K562 (cell line): Measurements from ENCODE around the gene SPTBN5. TPM values are rescaled to one million over a fixed set of nuclear protein-coding genes. Genes with fewer than 3 reads are reported as not detected.

Source experiments
- ATAC-seq: fragments of 200-7000 bp; cut with Tn5 transposase; 3 replicates; pipeline ENCODE4 v1.9.1; 2020; ENCODE audit warnings: moderate library complexity
- BruUV-seq: library from RNA; stranded (reverse); fragments of 400-500 nt; replicated peaks from 2 replicates; lab custom pipeline; 2021; lab: Mats Ljungman, UMichigan
- CTCF ChIA-PET: fragments of 300-600 bp; formaldehyde crosslinking; extraction: SDS; loops from one replicate; lab custom pipeline; 2021; ENCODE audit warnings: low intra/inter-chr PET ratio; lab: Yijun Ruan, JAX
- POLR2A ChIA-PET: fragments of 300-600, 350-650 bp; sonication (Branson Sonifier 250); formaldehyde crosslinking; extraction: SDS; loops from one replicate; lab custom pipeline; 2021; ENCODE audit warnings: antibody characterized with exemption, inconsistent platforms; lab: Yijun Ruan, JAX
- DNase-seq, 4 experiments: peaks; one replicate each; pipeline versions ENCODE4 v3.0.0 to v3.0.0-alpha.2; 2011 to 2018; ENCODE audit warnings: low spot score in 3 of 4, mixed read lengths in 3 of 4; ENCODE audit errors: extremely low read depth in 1 of 4
- FAIRE-seq: peaks from 2 replicates; lab custom pipeline; 2011; peaks lifted over from hg19 to GRCh38; lab: Jason Lieb, UNC
- H2AFZ ChIP-seq: 2 replicates; pipeline ENCODE4 v1.6.0; 2011; ENCODE audit warnings: low read depth, low read length, control low read depth, inconsistent platforms
- H3K27ac ChIP-seq: fragments of 200-600 bp; 3 replicates; pipeline ENCODE4 v1.8.0; 2011; ENCODE audit warnings: low read depth, mild to moderate bottlenecking, control low read depth, inconsistent platforms, low read length, moderate library complexity, mixed read lengths; ENCODE audit errors: extremely low read depth
- H3K27me3 ChIP-seq, 2 experiments: fragments of 300-600 bp in 1 of 2; 2 replicates in 1 of 2; 3 replicates in 1 of 2; pipeline versions ENCODE4 v1.6.0 to v1.8.0; 2011; ENCODE audit warnings: inconsistent platforms in 2 of 2, low read length in 2 of 2, mild to moderate bottlenecking in 1 of 2, mixed read lengths in 1 of 2, moderate library complexity in 1 of 2; ENCODE audit not compliant: control insufficient read depth in 2 of 2, insufficient read depth in 2 of 2
- H3K36me3 ChIP-seq: fragments of 300-600 bp; 3 replicates; pipeline ENCODE4 v1.8.0; 2011; ENCODE audit warnings: mild to moderate bottlenecking, low read length, inconsistent platforms; ENCODE audit not compliant: control insufficient read depth, insufficient read depth
- H3K4me1 ChIP-seq, 2 experiments: fragments of 200-600 bp in 1 of 2; replicated peaks in 1 of 2; 2 replicates in 1 of 2; 3 replicates in 1 of 2; pipeline versions ENCODE4 v1.5.1 to v1.8.0; 2011; ENCODE audit warnings: inconsistent platforms in 2 of 2, low read length in 2 of 2, mild to moderate bottlenecking in 1 of 2, mixed read lengths in 1 of 2, moderate library complexity in 1 of 2; ENCODE audit not compliant: control insufficient read depth in 2 of 2, insufficient read depth in 2 of 2
- H3K4me2 ChIP-seq: 2 replicates; pipeline ENCODE4 v1.6.1; 2011; ENCODE audit warnings: low read length, control low read depth, inconsistent platforms, mixed read lengths; ENCODE audit not compliant: insufficient read depth
- H3K4me3 ChIP-seq: fragments of 200-600 bp; sonication (generic), shearing (Covaris generic); 2 replicates; pipeline ENCODE4 v1.5.1; 2016; ENCODE audit warnings: control low read depth, inconsistent platforms
- H3K79me2 ChIP-seq: fragments of 200-600 bp; 3 replicates; pipeline ENCODE4 v1.8.0; 2011; ENCODE audit warnings: low read length, inconsistent platforms; ENCODE audit not compliant: control insufficient read depth, insufficient read depth
- H3K9ac ChIP-seq, 2 experiments: 2 replicates each; pipeline versions ENCODE4 v1.6.0 to v1.6.1; 2011; ENCODE audit warnings: low read depth in 2 of 2, low read length in 2 of 2, control low read depth in 1 of 2, inconsistent platforms in 1 of 2, mild to moderate bottlenecking in 1 of 2, mixed read lengths in 1 of 2; ENCODE audit not compliant: insufficient read depth in 1 of 2
- H3K9me1 ChIP-seq: one replicate; pipeline ENCODE4 v1.6.0; 2011; ENCODE audit warnings: inconsistent platforms, mild to moderate bottlenecking, low read length, moderate library complexity; ENCODE audit not compliant: control insufficient read depth, insufficient read depth
- H3K9me3 ChIP-seq: replicated peaks from 2 replicates; pipeline ENCODE4 v1.5.1; 2011; ENCODE audit warnings: low read depth, low read length, inconsistent platforms; ENCODE audit not compliant: control insufficient read depth, insufficient read depth
- H4K20me1 ChIP-seq: replicated peaks from 2 replicates; pipeline ENCODE4 v1.6.1; 2011; ENCODE audit warnings: low read length, inconsistent platforms, mixed read lengths; ENCODE audit not compliant: control insufficient read depth, insufficient read depth
- AFF1 ChIP-seq, 2 experiments: fragments of 450-650 bp; IDR thresholded peaks; 2 replicates each; pipeline ENCODE4 v1.6.1; 2018; ENCODE audit warnings: mild to moderate bottlenecking in 2 of 2, low read depth in 1 of 2; ENCODE audit not compliant: partially characterized antibody in 2 of 2
- BRD9 ChIP-seq: fragments of 450-650 bp; IDR thresholded peaks from 2 replicates; pipeline ENCODE4 v1.6.1; 2018; ENCODE audit warnings: low read depth; ENCODE audit not compliant: partially characterized antibody
- DACH1 ChIP-seq: fragments of 450-650 bp; IDR thresholded peaks from 2 replicates; pipeline ENCODE4 v1.6.1; 2018; ENCODE audit not compliant: partially characterized antibody
- HEY1 ChIP-seq: fragments of 250-450 bp; sonication (Bioruptor Pico); IDR thresholded peaks from 2 replicates; pipeline ENCODE4 v1.5.0; 2020; ENCODE audit warnings: mild to moderate bottlenecking, moderate library complexity, borderline replicate concordance
- HMG20B ChIP-seq: fragments of 250-450 bp; sonication (Bioruptor Pico); IDR thresholded peaks from 2 replicates; pipeline ENCODE4 v1.5.0; 2021; ENCODE audit warnings: mild to moderate bottlenecking
- ILK ChIP-seq: fragments of 450-650 bp; IDR thresholded peaks from 2 replicates; pipeline ENCODE4 v1.6.1; 2016; ENCODE audit warnings: missing genetic modification characterization, low read depth, mild to moderate bottlenecking, missing compliant biosample characterization, moderate library complexity, borderline replicate concordance
- NR0B1 ChIP-seq: fragments of 450-650 bp; IDR thresholded peaks from one replicate; pipeline ENCODE4 v1.6.1; 2018; ENCODE audit warnings: mild to moderate bottlenecking, moderate library complexity; ENCODE audit not compliant: partially characterized antibody
- POU5F1 ChIP-seq: fragments of 150-350 bp; IDR thresholded peaks from 2 replicates; pipeline ENCODE4 v1.6.1; 2014; ENCODE audit warnings: borderline replicate concordance, low read length, low read depth, mild to moderate bottlenecking; ENCODE audit not compliant: partially characterized antibody
- SMAD2 ChIP-seq: fragments of 150-350 bp; IDR thresholded peaks from 2 replicates; pipeline ENCODE4 v1.6.1; 2014; ENCODE audit warnings: low read depth, mild to moderate bottlenecking, low read length
- YY1 ChIP-seq, 3 experiments: IDR thresholded peaks; 2 replicates each; pipeline ENCODE4 v1.6.1; 2011; ENCODE audit warnings: low read length in 2 of 3, mild to moderate bottlenecking in 2 of 3, moderate library complexity in 2 of 3, borderline replicate concordance in 1 of 3, control low read depth in 1 of 3, low read depth in 1 of 3; ENCODE audit not compliant: insufficient read depth in 3 of 3, insufficient replicate concordance in 2 of 3, control insufficient read depth in 1 of 3, insufficient read length in 1 of 3; ENCODE audit errors: extremely low read depth in 1 of 3
- ZBTB7A ChIP-seq: IDR thresholded peaks from 2 replicates; pipeline ENCODE4 v1.6.1; 2011; ENCODE audit warnings: low read depth, mild to moderate bottlenecking, low read length, moderate library complexity, borderline replicate concordance; ENCODE audit not compliant: control insufficient read depth
- ZNF165 ChIP-seq: fragments of 250-450 bp; sonication (Bioruptor Pico); IDR thresholded peaks from 2 replicates; pipeline ENCODE4 v1.4.0; 2020; ENCODE audit warnings: borderline replicate concordance
- ZNF282 ChIP-seq: sonication (generic); formaldehyde crosslinking; IDR thresholded peaks from 2 replicates; pipeline ENCODE4 v1.8.1; 2023; ENCODE audit warnings: missing genetic modification reagents
- ZNF717 ChIP-seq: fragments of 250-450 bp; sonication (Bioruptor Pico); IDR thresholded peaks from 2 replicates; pipeline ENCODE4 v1.5.0; 2021
- ZNF766 ChIP-seq: fragments of 200-800 bp; sonication (Bioruptor generic); conservative IDR thresholded peaks from 2 replicates; pipeline ENCODE4 v1.6.1; 2016; ENCODE audit warnings: missing genetic modification characterization, missing compliant biosample characterization
- WGBS: fragments of 100-300 bp; shearing (Covaris generic); methylation state at CpG from one replicate; pipeline ENCODE4 v1.1.6; 2016; ENCODE audit warnings: low coverage, mixed read lengths; ENCODE audit not compliant: insufficient coverage; ENCODE audit errors: missing lambda C conversion rate; 5-methylcytosine and 5-hydroxymethylcytosine counted together
- in situ Hi-C: fragments of 300-500 bp; cut with MboI; formaldehyde crosslinking; loops from 4 replicates; pipeline ENCODE4 v1.15.0; 2018; ENCODE audit warnings: inconsistent platforms, mixed read lengths
- intact Hi-C: fragments of 100-400 bp; cut with micrococcal nuclease; formaldehyde crosslinking; loops from 2 replicates; pipeline ENCODE4 v1.14.2; 2022
- polyA plus RNA-seq, 8 experiments: library from polyadenylated mRNA; depleted of rRNA in 4 of 8; stranded (reverse) in 5 of 8; unstranded in 3 of 8; fragments of >200 nt; fragmentation: Nextera tagmentation in 2 of 8; fragmentation: Illumina TruSeq in 1 of 8; extraction: Ambion mirVana in 2 of 8; extraction: Trizol in 1 of 8; gene quantifications; 2 replicates each; pipeline versions ENCODE4 v1.2.1 to v1.2.3, GENCODE V29; 2011 to 2014; ENCODE audit warnings: inconsistent platforms in 1 of 8, missing spikeins in 1 of 8
- total RNA-seq, 7 experiments: library from RNA; depleted of rRNA in 6 of 7; stranded (reverse); fragments of >200 nt in 6 of 7; fragmentation: Illumina TruSeq in 2 of 7; extraction: Trizol in 2 of 7; gene quantifications; 2 replicates each; pipeline versions ENCODE4 v1.2.1 to v1.2.3, GENCODE V29; 2011 to 2021; ENCODE audit warnings: low replicate concordance in 1 of 7

SPTBN5 gene
- total and polyA plus RNA-seq, 9 of the 15 experiments (the other 6 are each of a cell fraction or from before 2014, with no cell fraction given): 0.02 TPM; not detected in 8

- Histone ChIP-seq H4K20me1 (peaks cover 3% of the 10 kb centered on the region; the same call in 1 of the 2 replicates), H3K4me3 (no peak overlapping the region), H3K9me3 (no peaks in the 10 kb centered on the region), H3K4me1 (no peaks in the 10 kb centered on the region; a peak in 2 of 5 replicates), H3K4me2 (no peak overlapping the region), H3K36me3 (peaks cover 25% of the 10 kb centered on the region; the same call in 2 of the 3 replicates), H2AFZ (no peak overlapping the region), H3K79me2 (no peaks in the 10 kb centered on the region), H3K9ac (peak overlapping the region in 1 of 2 experiments; percentile 61; a peak in 1 of 4 replicates), H3K27me3 (no peaks in the 10 kb centered on the region), H3K9me1 (peaks cover 4% of the 10 kb centered on the region), H3K27ac (no peak overlapping the region)
- intact Hi-C loops (no loop called here), in situ Hi-C loops (no loop called here)
- CTCF ChIA-PET: no interaction called here
- POLR2A ChIA-PET: interaction anchor here (1.0 kb wide), 1 partner anchor 35 kb away, joined by 3 read pairs; no protein-coding TSS in a partner anchor
- no peak for ATAC-seq
- TF ChIP-seq ZBTB7A: no peak
- no peak for TF ChIP-seq ILK (tag)
- no peak for TF ChIP-seq AFF1 (IDR thresholded peaks at IDR 0.05; ENCODE audit: low read depth in 1 of 2, partially characterized antibody in 2 of 2)
- no peak for TF ChIP-seq ZNF282 (CRISPR knock-in tag)
- no peak for TF ChIP-seq POU5F1
- no peak for TF ChIP-seq YY1 (IDR thresholded peaks at IDR 0.05; ENCODE audit: borderline replicate concordance in 1 of 3, control insufficient read depth in 1 of 3, extremely low read depth in 1 of 3, insufficient read depth in 3 of 3, insufficient read length in 1 of 3, insufficient replicate concordance in 2 of 3, low read depth in 1 of 3, low read length in 2 of 3)
- no peak for TF ChIP-seq ZNF165 (CRISPR knock-in tag)
- no peak for TF ChIP-seq ZNF766 (CRISPR knock-in tag)
- TF ChIP-seq HMG20B (CRISPR knock-in tag): no peak
- TF ChIP-seq NR0B1: no peak
- TF ChIP-seq ZNF717 (CRISPR knock-in tag): no peak
- no peak for TF ChIP-seq HEY1 (CRISPR knock-in tag)
- no peak for TF ChIP-seq BRD9
- no peak for TF ChIP-seq DACH1
- TF ChIP-seq SMAD2: no peak
- WGBS: 81% methylated on average over 12 of the region's 14 CpGs
- no peak for DNase-seq
- no TSS peak for BruUV-seq
- FAIRE-seq: no peak
Observed at GRCh38 chr15:41911691-41912345, 18.0 kb upstream of the SPTBN5 start.
